BJ (cell line): ENCODE measurements around the gene PIAS1. TPM values are rescaled to one million over a fixed set of nuclear protein-coding genes. Genes with fewer than 3 reads are reported as not detected.

Experiments
- CTCF ChIA-PET: fragments of 350-600 bp; formaldehyde crosslinking; extraction: SDS; loops from one replicate; lab custom pipeline; 2021; ENCODE audit warnings: antibody characterized with exemption, inconsistent platforms; lab: Yijun Ruan, JAX
- POLR2A ChIA-PET: fragments of 300-600 bp; sonication (Branson Sonifier 250); formaldehyde crosslinking; extraction: SDS; loops from one replicate; lab custom pipeline; 2021; ENCODE audit warnings: antibody characterized with exemption; lab: Charles Lee
- DNase-seq: peaks from one replicate; pipeline ENCODE4 v3.0.0-alpha.2; 2011; ENCODE audit warnings: low read depth
- H3K27me3 ChIP-seq: 2 replicates; pipeline ENCODE4 v1.6.0; 2011; ENCODE audit warnings: low read length; ENCODE audit not compliant: control insufficient read depth, insufficient read depth
- H3K36me3 ChIP-seq: 2 replicates; pipeline ENCODE4 v1.5.1; 2011; ENCODE audit warnings: low read length; ENCODE audit not compliant: control insufficient read depth, insufficient read depth
- H3K4me3 ChIP-seq: 2 replicates; pipeline ENCODE4 v1.5.1; 2011; ENCODE audit warnings: low read depth, mild to moderate bottlenecking, control low read depth, low read length
- polyA plus RNA-seq: library from polyadenylated mRNA; depleted of rRNA; stranded (reverse); fragments of >200 nt; gene quantifications from 2 replicates; pipeline ENCODE4 v1.2.3, GENCODE V29; 2011
- TF ChIP-seq, protein P1 (sequence below): IDR thresholded peaks from 2 replicates; pipeline ENCODE4 v1.5.1; 2011; ENCODE audit warnings: low read depth, mild to moderate bottlenecking, control low read depth, inconsistent platforms, low read length, moderate library complexity; ENCODE audit not compliant: insufficient read depth

The PIAS1 gene
- polyA plus RNA-seq, 1 experiment, result 37.4 TPM

DNA sequence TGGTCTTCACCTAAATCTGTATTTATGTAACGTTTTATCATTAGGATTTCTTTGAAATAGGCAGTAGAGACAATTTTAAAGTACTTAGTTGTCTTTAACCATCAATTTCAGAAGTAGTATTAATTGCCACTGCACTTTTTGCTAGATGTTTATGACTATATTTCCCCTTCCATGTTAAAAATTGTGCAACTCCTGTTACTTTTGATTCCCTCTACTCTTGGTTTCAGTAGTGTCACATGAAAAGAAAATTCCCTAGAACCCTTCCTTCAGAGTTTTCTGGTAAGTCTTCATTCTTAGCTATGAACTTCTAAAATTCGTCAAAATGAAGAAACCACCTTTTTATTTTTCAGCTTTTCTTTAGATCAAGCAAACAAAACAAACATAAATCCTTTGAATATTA lies 7.1 kb downstream of the PIAS1 start:
- POLR2A ChIA-PET, result no interaction called here
- H3K4me3 ChIP-seq, result no peak overlapping the region
- no peak for DNase-seq
- CTCF ChIA-PET, result interaction anchor here (1.3 kb wide), 1 partner anchor 25 kb away, joined by 3 read pairs; no protein-coding TSS in a partner anchor
- TF ChIP-seq, protein P1, sequence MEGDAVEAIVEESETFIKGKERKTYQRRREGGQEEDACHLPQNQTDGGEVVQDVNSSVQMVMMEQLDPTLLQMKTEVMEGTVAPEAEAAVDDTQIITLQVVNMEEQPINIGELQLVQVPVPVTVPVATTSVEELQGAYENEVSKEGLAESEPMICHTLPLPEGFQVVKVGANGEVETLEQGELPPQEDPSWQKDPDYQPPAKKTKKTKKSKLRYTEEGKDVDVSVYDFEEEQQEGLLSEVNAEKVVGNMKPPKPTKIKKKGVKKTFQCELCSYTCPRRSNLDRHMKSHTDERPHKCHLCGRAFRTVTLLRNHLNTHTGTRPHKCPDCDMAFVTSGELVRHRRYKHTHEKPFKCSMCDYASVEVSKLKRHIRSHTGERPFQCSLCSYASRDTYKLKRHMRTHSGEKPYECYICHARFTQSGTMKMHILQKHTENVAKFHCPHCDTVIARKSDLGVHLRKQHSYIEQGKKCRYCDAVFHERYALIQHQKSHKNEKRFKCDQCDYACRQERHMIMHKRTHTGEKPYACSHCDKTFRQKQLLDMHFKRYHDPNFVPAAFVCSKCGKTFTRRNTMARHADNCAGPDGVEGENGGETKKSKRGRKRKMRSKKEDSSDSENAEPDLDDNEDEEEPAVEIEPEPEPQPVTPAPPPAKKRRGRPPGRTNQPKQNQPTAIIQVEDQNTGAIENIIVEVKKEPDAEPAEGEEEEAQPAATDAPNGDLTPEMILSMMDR, result no peak
- no peaks in the 10 kb centered on the region; the same call in 1 of the 2 replicates for H3K36me3 ChIP-seq
- no peaks in the 10 kb centered on the region for H3K27me3 ChIP-seq

DNA sequence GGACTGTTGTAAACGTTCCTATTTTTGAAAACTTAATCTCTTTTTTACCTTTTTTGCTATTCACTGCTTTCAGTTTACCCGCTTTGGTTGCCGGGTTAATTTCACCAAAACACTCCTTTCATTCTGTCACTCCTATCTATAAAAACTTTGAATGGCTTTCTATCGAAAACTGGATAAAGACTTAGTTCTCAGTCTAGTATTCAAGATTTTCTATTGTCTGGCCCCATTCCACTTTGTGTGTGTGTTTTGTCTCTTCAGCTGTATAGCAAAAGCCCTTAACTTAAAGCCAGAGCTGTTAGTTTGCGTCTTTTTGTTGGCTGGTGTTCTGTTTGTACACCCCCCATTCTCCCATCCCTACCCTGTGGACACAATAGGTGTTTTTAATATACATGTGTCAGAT lies 7.5 kb downstream of the PIAS1 start:
- no peaks in the 10 kb centered on the region; the same call in 1 of the 2 replicates for H3K36me3 ChIP-seq
- TF ChIP-seq, protein P1, result no peak
- no peaks in the 10 kb centered on the region for H3K27me3 ChIP-seq
- ChIA-PET CTCF (interaction anchor here (1.3 kb wide), 1 partner anchor 24 kb away, joined by 3 read pairs; no protein-coding TSS in a partner anchor), POLR2A (no interaction called here)
- H3K4me3 ChIP-seq, result no peak overlapping the region
- no peak for DNase-seq

DNA sequence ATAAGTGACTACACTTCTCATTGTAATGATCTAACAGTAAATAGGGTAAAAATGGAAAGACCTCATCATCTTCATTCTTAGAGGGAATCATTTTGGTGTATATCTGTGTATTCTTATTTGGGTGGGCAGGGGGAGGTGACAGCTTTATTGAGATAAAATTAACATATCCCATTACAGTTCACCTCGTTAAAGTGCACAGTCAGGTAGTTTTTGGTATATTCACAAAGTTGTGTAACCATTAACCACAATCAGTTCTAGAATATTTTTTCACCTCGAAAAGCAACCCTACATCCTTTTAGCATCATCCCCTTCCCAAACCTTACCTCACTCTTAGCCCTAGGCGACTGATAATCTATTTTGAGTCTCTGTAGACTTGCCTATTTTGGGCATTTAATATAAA lies 8.1 kb downstream of the PIAS1 start:
- ChIA-PET POLR2A (no interaction called here), CTCF (no interaction called here)
- no peaks in the 10 kb centered on the region for H3K27me3 ChIP-seq
- no peak overlapping the region for H3K4me3 ChIP-seq
- no peaks in the 10 kb centered on the region; the same call in 1 of the 2 replicates for H3K36me3 ChIP-seq
- no peak for DNase-seq
- TF ChIP-seq, protein P1, result no peak

DNA sequence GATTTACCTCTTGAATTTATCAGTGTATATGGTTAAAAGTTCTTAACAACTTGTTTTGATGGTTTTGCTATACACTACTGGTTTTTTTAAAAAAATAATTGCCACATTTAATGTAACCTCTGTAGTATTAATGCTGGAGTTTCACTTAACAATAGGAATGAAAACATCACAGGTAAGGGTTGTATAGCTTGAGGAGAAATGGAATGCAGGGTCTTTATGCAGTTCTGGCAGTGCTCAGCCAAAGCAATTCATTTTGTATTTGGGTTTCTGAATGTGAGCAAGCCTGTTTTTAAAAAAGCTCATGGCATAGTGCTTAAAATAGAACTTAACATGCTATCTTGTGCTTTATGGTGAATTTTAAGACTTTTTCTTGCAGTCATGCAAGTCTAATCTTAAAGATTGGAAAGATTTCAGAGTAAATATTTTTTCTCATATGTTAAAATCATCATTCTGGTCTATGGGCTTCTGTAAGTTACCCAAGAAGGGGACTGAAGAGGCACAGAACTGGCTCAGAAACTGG lies 8.9 kb downstream of the PIAS1 start:
- no peak for DNase-seq
- H3K36me3 ChIP-seq, result peaks cover under 1% of the 10 kb centered on the region; the same call in 1 of the 2 replicates
- H3K27me3 ChIP-seq, result no peaks in the 10 kb centered on the region
- TF ChIP-seq, protein P1, result no peak
- ChIA-PET CTCF (no interaction called here), POLR2A (no interaction called here)
- no peak overlapping the region for H3K4me3 ChIP-seq

DNA sequence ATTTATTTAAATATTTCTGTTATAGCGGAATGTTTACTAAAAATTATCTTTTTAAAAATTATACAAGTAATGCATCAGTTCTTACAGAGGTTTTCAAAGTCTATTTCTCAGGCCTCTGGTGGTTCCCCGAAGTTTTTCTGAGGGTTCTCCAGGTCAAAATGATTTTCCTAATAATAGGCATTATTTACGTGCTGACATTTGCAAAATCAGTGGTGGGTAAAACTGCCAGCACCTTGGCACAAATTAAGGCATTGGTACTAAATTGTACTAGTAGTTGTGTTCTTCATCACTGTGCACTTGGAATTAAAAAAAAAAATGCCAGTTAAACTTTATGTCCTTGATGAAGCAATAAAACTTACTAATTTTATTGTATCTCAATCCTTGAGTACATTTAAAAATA lies 9.5 kb downstream of the PIAS1 start:
- DNase-seq, result no peak
- POLR2A ChIA-PET, result no interaction called here
- no peaks in the 10 kb centered on the region for H3K27me3 ChIP-seq
- CTCF ChIA-PET, result interaction anchor here (1.2 kb wide), 1 partner anchor 92 kb away, joined by 3 read pairs; no protein-coding TSS in a partner anchor
- peaks cover 2% of the 10 kb centered on the region; the same call in 1 of the 2 replicates for H3K36me3 ChIP-seq
- H3K4me3 ChIP-seq, result no peak overlapping the region
- TF ChIP-seq, protein P1, result no peak
